IMR-90 (cell line): Measurements from ENCODE around the gene NR4A2. TPM values are rescaled to one million over a fixed set of nuclear protein-coding genes. Genes with fewer than 3 reads are reported as not detected.
A peak's percentile ranks its signal among the peaks of the same experiment; 100 is the strongest.

Experiments
- ATAC-seq: fragments of 200-7000 bp; cut with Tn5 transposase; 2 replicates; pipeline ENCODE4 v1.9.1; 2020; ENCODE audit warnings: low read depth, mild to moderate bottlenecking, moderate library complexity
- BruUV-seq: library from RNA; stranded (reverse); fragments of 400-500 nt; replicated peaks from 2 replicates; lab custom pipeline; 2021; lab: Mats Ljungman, UMichigan
- CTCF ChIA-PET: fragments of 300-600 bp; formaldehyde crosslinking; extraction: SDS; loops from one replicate; lab custom pipeline; 2021; ENCODE audit warnings: antibody characterized with exemption; lab: Yijun Ruan, JAX
- POLR2A ChIA-PET: fragments of 300-600 bp; sonication (Branson Sonifier 250); formaldehyde crosslinking; loops from one replicate; lab custom pipeline; 2022; ENCODE audit warnings: antibody characterized with exemption; ENCODE audit not compliant: unreplicated experiment; lab: Charles Lee
- DNase-seq: peaks from one replicate; pipeline ENCODE4 v3.0.0; 2013
- H2AFZ ChIP-seq: replicated peaks from 2 replicates; pipeline ENCODE3; 2013; ENCODE audit warnings: low read length, mild to moderate bottlenecking; ENCODE audit not compliant: poor library complexity
- H2AK5ac ChIP-seq: 2 replicates; pipeline ENCODE4 v1.6.1; 2013; ENCODE audit warnings: low read depth, low read length, inconsistent platforms
- H2AK9ac ChIP-seq: replicated peaks from 2 replicates; pipeline ENCODE3; 2013; ENCODE audit warnings: mild to moderate bottlenecking, low read depth, low read length, moderate library complexity; ENCODE audit not compliant: poor library complexity
- H2BK120ac ChIP-seq: 2 replicates; pipeline ENCODE4 v1.6.1; 2013; ENCODE audit warnings: low read depth, low read length, inconsistent platforms
- H2BK15ac ChIP-seq: 3 replicates; pipeline ENCODE4 v1.6.1; 2013; ENCODE audit warnings: low read depth, low read length, inconsistent platforms
- H2BK20ac ChIP-seq: 2 replicates; pipeline ENCODE4 v1.6.1; 2013; ENCODE audit warnings: low read depth, mild to moderate bottlenecking, inconsistent platforms, low read length, moderate library complexity
- H2BK5ac ChIP-seq: 2 replicates; pipeline ENCODE4 v1.6.1; 2013; ENCODE audit warnings: mild to moderate bottlenecking, low read depth, low read length, inconsistent platforms; ENCODE audit not compliant: poor library complexity, severe bottlenecking
- H3K14ac ChIP-seq: replicated peaks from 2 replicates; pipeline ENCODE4 v1.6.1; 2013; ENCODE audit warnings: low read depth, low read length, inconsistent platforms
- H3K18ac ChIP-seq: 2 replicates; pipeline ENCODE4 v1.6.1; 2013; ENCODE audit warnings: low read depth, low read length, control low read depth
- H3K23ac ChIP-seq: 2 replicates; pipeline ENCODE4 v1.6.1; 2013; ENCODE audit warnings: low read depth, low read length, inconsistent platforms
- H3K27ac ChIP-seq: 2 replicates; pipeline ENCODE4 v1.5.1; 2013; ENCODE audit warnings: mild to moderate bottlenecking, control low read depth, low read length; ENCODE audit not compliant: insufficient read depth
- H3K27me3 ChIP-seq: 2 replicates; pipeline ENCODE4 v1.6.1; 2013; ENCODE audit warnings: low read length; ENCODE audit not compliant: control insufficient read depth, insufficient read depth
- H3K36me3 ChIP-seq: 2 replicates; pipeline ENCODE4 v1.6.1; 2013; ENCODE audit warnings: low read length, mixed read lengths; ENCODE audit not compliant: control insufficient read depth, insufficient read depth
- H3K4ac ChIP-seq: 2 replicates; pipeline ENCODE4 v1.6.1; 2013; ENCODE audit warnings: low read depth, low read length, inconsistent platforms
- H3K4me1 ChIP-seq: 2 replicates; pipeline ENCODE4 v1.6.1; 2013; ENCODE audit warnings: low read length, mixed read lengths; ENCODE audit not compliant: control insufficient read depth, insufficient read depth
- H3K4me2 ChIP-seq: 2 replicates; pipeline ENCODE4 v1.6.1; 2013; ENCODE audit warnings: low read depth, mild to moderate bottlenecking, control low read depth, low read length, moderate library complexity
- H3K4me3 ChIP-seq: 2 replicates; pipeline ENCODE4 v1.5.1; 2013; ENCODE audit warnings: low read depth, mild to moderate bottlenecking, control low read depth, low read length, moderate library complexity; ENCODE audit not compliant: insufficient read depth
- H3K56ac ChIP-seq: 2 replicates; pipeline ENCODE4 v1.6.1; 2013; ENCODE audit warnings: low read length, inconsistent platforms; ENCODE audit not compliant: insufficient read depth; ENCODE audit errors: extremely low read depth
- H3K79me1 ChIP-seq, 2 experiments: 2 replicates each; pipeline ENCODE4 v1.6.1; 2013; ENCODE audit warnings: low read length in 2 of 2, inconsistent platforms in 1 of 2, low read depth in 1 of 2
- H3K9ac ChIP-seq: 2 replicates; pipeline ENCODE4 v1.6.1; 2013; ENCODE audit warnings: low read depth, low read length, control low read depth
- H3K9me1 ChIP-seq: 2 replicates; pipeline ENCODE4 v1.6.1; 2013; ENCODE audit warnings: low read length, inconsistent platforms; ENCODE audit not compliant: insufficient read depth
- H3K9me3 ChIP-seq: 2 replicates; pipeline ENCODE4 v1.6.1; 2013; ENCODE audit warnings: low read length; ENCODE audit not compliant: control insufficient read depth, insufficient read depth
- H4K20me1 ChIP-seq: 2 replicates; pipeline ENCODE4 v1.6.1; 2013; ENCODE audit warnings: low read length, inconsistent platforms; ENCODE audit not compliant: insufficient read depth
- H4K5ac ChIP-seq: 2 replicates; pipeline ENCODE4 v1.6.1; 2013; ENCODE audit warnings: mild to moderate bottlenecking, low read depth, low read length, control low read depth
- H4K8ac ChIP-seq, 2 experiments: 2 replicates each; pipeline ENCODE4 v1.6.1; 2013; ENCODE audit warnings: low read depth in 2 of 2, low read length in 2 of 2, control low read depth in 1 of 2, inconsistent platforms in 1 of 2
- H4K91ac ChIP-seq: 2 replicates; pipeline ENCODE4 v1.6.1; 2013; ENCODE audit warnings: low read depth, low read length, inconsistent platforms; ENCODE audit not compliant: insufficient read depth
- MAZ ChIP-seq: IDR thresholded peaks from 2 replicates; pipeline ENCODE4 v1.6.1; 2012; ENCODE audit warnings: low read depth, mild to moderate bottlenecking, low read length, improper control_type of control experiment, moderate library complexity, borderline replicate concordance
- WGBS, 2 experiments: methylation state at CpG; one replicate each; pipeline versions ENCODE4 v1.1.5 to v1.1.7; 2013; ENCODE audit warnings: missing lambda C conversion rate in 2 of 2; ENCODE audit not compliant: insufficient read length in 1 of 2; ENCODE audit errors: extremely low coverage in 2 of 2; 5-methylcytosine and 5-hydroxymethylcytosine counted together
- dilution Hi-C: fragments of 300-500 bp; cut with HindIII; formaldehyde crosslinking; loops from one replicate; pipeline ENCODE4 v1.14.3; 2018; ENCODE audit warnings: low sequenced_read_pairs; ENCODE audit not compliant: unreplicated experiment
- in situ Hi-C: fragments of 300-500 bp; cut with MboI; formaldehyde crosslinking; loops from 3 replicates; pipeline ENCODE4 v1.14.3; 2019; ENCODE audit warnings: low sequenced_read_pairs, inconsistent platforms, mixed read lengths
- intact Hi-C: fragments of 100-400 bp; cut with micrococcal nuclease; formaldehyde crosslinking; loops from 2 replicates; pipeline ENCODE4 v1.10.0; 2022
- polyA plus RNA-seq, 3 experiments: library from polyadenylated mRNA; depleted of rRNA; stranded (reverse); fragments of >200 nt; gene quantifications; 2 replicates each; pipeline ENCODE4 v1.2.3, GENCODE V29; 2012; ENCODE audit warnings: low replicate concordance in 1 of 3
- total RNA-seq: library from RNA; depleted of rRNA; stranded (reverse); fragments of >200 nt; gene quantifications from 2 replicates; pipeline ENCODE4 v1.2.3, GENCODE V29; 2012
- TF ChIP-seq, protein P1 (sequence below): fragments of 150-350 bp; IDR thresholded peaks from 2 replicates; pipeline ENCODE4 v1.6.1; 2016; ENCODE audit warnings: low read depth, mild to moderate bottlenecking, low read length, moderate library complexity, borderline replicate concordance
- TF ChIP-seq, protein P2 (sequence below): fragments of 150-350 bp; IDR thresholded peaks from 2 replicates; pipeline ENCODE4 v1.6.1; 2017; ENCODE audit warnings: mild to moderate bottlenecking, antibody characterized with exemption, low read length, low read depth

Gene NR4A2
- total and polyA plus RNA-seq, 2 of the 4 experiments (the other 2 are of a cell fraction) = 0.72 to 2.3 TPM

DNA sequence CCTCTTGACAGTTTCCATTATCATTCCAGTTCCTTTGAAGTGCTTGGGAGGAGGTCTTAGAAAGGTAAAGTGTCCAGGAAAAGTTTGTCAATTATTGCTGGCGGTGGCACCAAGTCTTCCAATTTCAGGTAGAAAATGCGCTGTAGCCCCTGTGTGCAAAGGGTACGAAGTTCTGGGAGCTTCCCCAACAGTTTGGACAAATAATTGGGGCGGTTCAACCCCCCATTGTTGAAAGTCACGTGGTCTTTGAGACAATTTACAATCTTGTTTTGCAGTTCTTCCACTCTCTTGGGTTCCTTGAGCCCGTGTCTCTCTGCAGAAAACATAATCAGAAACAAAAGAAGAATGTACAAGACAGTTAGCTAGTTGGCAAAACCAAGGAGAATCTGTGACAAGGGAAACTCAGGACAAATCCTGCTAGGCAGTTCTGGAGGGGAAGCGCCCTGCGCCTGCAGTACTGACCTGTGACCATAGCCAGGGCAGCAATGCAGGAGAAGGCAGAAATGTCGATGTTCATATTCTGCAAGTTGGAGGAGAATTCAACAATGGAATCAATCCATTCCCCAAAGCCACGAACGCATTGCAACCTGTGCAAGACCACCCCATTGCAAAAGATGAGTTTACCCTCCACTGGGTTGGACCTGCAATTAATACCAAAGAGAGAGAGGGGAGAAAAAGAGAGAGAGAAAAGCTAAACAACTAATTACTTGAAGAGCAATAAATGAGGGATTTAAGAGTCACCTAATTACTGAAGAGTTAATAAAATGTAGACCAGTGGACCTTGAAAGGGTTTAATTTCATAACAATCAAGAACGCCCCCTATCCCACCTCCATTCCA, 6.6 kb downstream of the NR4A2 start:
- no peak for ATAC-seq
- H2BK5ac ChIP-seq = no peak overlapping the region

More for the DNA sequence above, 6.6 kb downstream of the NR4A2 start:
- POLR2A ChIA-PET = no interaction called here
- H3K14ac ChIP-seq = no peak overlapping the region
- H4K91ac ChIP-seq = no peak overlapping the region
- no peaks in the 10 kb centered on the region; the same call in 1 of the 2 replicates for H3K4me1 ChIP-seq
- no peak overlapping the region for H3K23ac ChIP-seq
- no peak overlapping the region for H2AFZ ChIP-seq
- no peak overlapping the region for H3K4ac ChIP-seq
- no peaks in the 10 kb centered on the region for H3K9me3 ChIP-seq
- H2BK15ac ChIP-seq = no peak overlapping the region
- H3K4me2 ChIP-seq = no peak overlapping the region
- no peak overlapping the region for H3K4me3 ChIP-seq
- no TSS peak for BruUV-seq
- H3K27ac ChIP-seq = no peak overlapping the region
- H3K9me1 ChIP-seq = no peaks in the 10 kb centered on the region
- H2BK20ac ChIP-seq = no peak overlapping the region
- H3K9ac ChIP-seq = no peak overlapping the region
- no peak overlapping the region for H2AK9ac ChIP-seq
- no peak overlapping the region for H3K18ac ChIP-seq
- H4K20me1 ChIP-seq = no peaks in the 10 kb centered on the region
- no peak overlapping the region for H4K5ac ChIP-seq
- CTCF ChIA-PET = interaction anchor here (0.5 to 0.7 kb wide), 2 partner anchors 106 to 186 kb away, joined by 3 read pairs; no protein-coding TSS in a partner anchor
- TF ChIP-seq, protein P1, sequence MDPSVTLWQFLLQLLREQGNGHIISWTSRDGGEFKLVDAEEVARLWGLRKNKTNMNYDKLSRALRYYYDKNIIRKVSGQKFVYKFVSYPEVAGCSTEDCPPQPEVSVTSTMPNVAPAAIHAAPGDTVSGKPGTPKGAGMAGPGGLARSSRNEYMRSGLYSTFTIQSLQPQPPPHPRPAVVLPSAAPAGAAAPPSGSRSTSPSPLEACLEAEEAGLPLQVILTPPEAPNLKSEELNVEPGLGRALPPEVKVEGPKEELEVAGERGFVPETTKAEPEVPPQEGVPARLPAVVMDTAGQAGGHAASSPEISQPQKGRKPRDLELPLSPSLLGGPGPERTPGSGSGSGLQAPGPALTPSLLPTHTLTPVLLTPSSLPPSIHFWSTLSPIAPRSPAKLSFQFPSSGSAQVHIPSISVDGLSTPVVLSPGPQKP = no peak
- TF ChIP-seq, protein P2, sequence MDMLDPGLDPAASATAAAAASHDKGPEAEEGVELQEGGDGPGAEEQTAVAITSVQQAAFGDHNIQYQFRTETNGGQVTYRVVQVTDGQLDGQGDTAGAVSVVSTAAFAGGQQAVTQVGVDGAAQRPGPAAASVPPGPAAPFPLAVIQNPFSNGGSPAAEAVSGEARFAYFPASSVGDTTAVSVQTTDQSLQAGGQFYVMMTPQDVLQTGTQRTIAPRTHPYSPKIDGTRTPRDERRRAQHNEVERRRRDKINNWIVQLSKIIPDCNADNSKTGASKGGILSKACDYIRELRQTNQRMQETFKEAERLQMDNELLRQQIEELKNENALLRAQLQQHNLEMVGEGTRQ = peak; percentile 1; the same call in 1 of the 2 replicates
- TF ChIP-seq MAZ = no peak
- no peak overlapping the region for H2BK120ac ChIP-seq
- H3K56ac ChIP-seq = no peak overlapping the region
- DNase-seq = no peak
- H2AK5ac ChIP-seq = no peak overlapping the region
- intact Hi-C loops = no loop called here
- in situ Hi-C loops = loop anchor here (5.0 to 25.0 kb wide), 4 partner anchors 261 to 1536 kb away; no protein-coding TSS in a partner anchor
- WGBS, 2 experiments = 87% methylated on average over 5 of the region's 12 CpGs; no CpG with 5 or more reads in 1 of the 2 experiments
- peaks cover 31% of the 10 kb centered on the region for H3K36me3 ChIP-seq
- dilution Hi-C loops = no loop called here
- no peak overlapping the region for H4K8ac ChIP-seq
- no peaks in the 10 kb centered on the region for H3K27me3 ChIP-seq
- H3K79me1 ChIP-seq = peaks cover 4 to 9% of the 10 kb centered on the region in 2 experiments; a peak in 3 of 4 replicates
